ENCODE measurements around the gene LCMT1. TPM values are rescaled to one million over a fixed set of nuclear protein-coding genes. Genes with fewer than 3 reads are reported as not detected.
A peak's percentile ranks its signal among the peaks of the same experiment; 100 is the strongest.

The LCMT1 gene
- total and polyA plus RNA-seq, 2 of the 13 experiments (the other 11 are each of a cell fraction or from before 2014, with no cell fraction given): 41.2 to 48.7 TPM

GRCh38 chr16:25106567-25107465 is 4.7 kb upstream of the LCMT1 start (continued):
- 0 out of 2 replicates have a peak, but pooled peaks have one; percentile 76 for TF ChIP-seq ZBTB4 (CRISPR knock-in tag; IDR thresholded peaks at IDR 0.05; ENCODE audit: borderline replicate concordance)
- no peak for TF ChIP-seq ZNF644 (CRISPR knock-in tag; IDR thresholded peaks at IDR 0.05; ENCODE audit: low read depth)
- 0 out of 2 replicates have a peak, but pooled peaks have one; percentile 61 for TF ChIP-seq DMTF1 (CRISPR knock-in tag; IDR thresholded peaks at IDR 0.05)
- 0 out of 2 replicates have a peak, but pooled peaks have one; percentile 59 for TF ChIP-seq E2F1 (CRISPR knock-in tag; IDR thresholded peaks at IDR 0.05)
- 0 out of 2 replicates have a peak, but pooled peaks have one; percentile 20 for TF ChIP-seq ZNF674 (CRISPR knock-in tag; IDR thresholded peaks at IDR 0.05; ENCODE audit: low read depth)
- no peak for TF ChIP-seq MAFK (conservative IDR thresholded peaks at IDR 0.05 in 1 of 2, IDR thresholded peaks at IDR 0.05 in 1 of 2; ENCODE audit: low read length in 2 of 2)
- peak; percentile 86; the same call in 1 of the 2 replicates for TF ChIP-seq ZBTB3 (CRISPR knock-in tag; IDR thresholded peaks at IDR 0.05; ENCODE audit: borderline replicate concordance, low read depth)
- peak; percentile 21; the same call in 1 of the 2 replicates for TF ChIP-seq GPN1 (CRISPR knock-in tag; IDR thresholded peaks at IDR 0.05; ENCODE audit: borderline replicate concordance)
- peak; percentile 33; the same call in 1 of the 2 replicates for TF ChIP-seq CEBPG (CRISPR knock-in tag; IDR thresholded peaks at IDR 0.05)
- peak; percentile 100 for TF ChIP-seq KAT8 (CRISPR knock-in tag; IDR thresholded peaks at IDR 0.05)
- TF ChIP-seq IKZF5 (CRISPR knock-in tag; IDR thresholded peaks at IDR 0.05): peak; percentile 97
- TF ChIP-seq PHB2 (IDR thresholded peaks at IDR 0.05; ENCODE audit: partially characterized antibody): no peak
- TF ChIP-seq HDAC1 (CRISPR knock-in tag; IDR thresholded peaks at IDR 0.05): peak; percentile 99
- peak; percentile 79; the same call in 1 of the 2 replicates for TF ChIP-seq CCDC6 (CRISPR knock-in tag; IDR thresholded peaks at IDR 0.05)
- TF ChIP-seq ZNF350 (CRISPR knock-in tag; IDR thresholded peaks at IDR 0.05; ENCODE audit: borderline replicate concordance, low read depth): peak; percentile 97
- peak; percentile 34; the same call in 1 of the 2 replicates for TF ChIP-seq MLXIP (CRISPR knock-in tag; IDR thresholded peaks at IDR 0.05; ENCODE audit: borderline replicate concordance)
- TF ChIP-seq NR2F2 (IDR thresholded peaks at IDR 0.05; ENCODE audit: borderline replicate concordance, low read depth): no peak
